ENCODE data around the gene TIMP1.
A peak's percentile ranks its signal among the peaks of the same experiment; 100 is the strongest.

- TF ChIP-seq CTCF (IDR thresholded peaks at IDR 0.05) (peak; percentile 19 to 52 (median 29)), POLR2A (IDR thresholded peaks at IDR 0.05) (no peak)
These were observed 19.5 kb upstream of the TIMP1 start for GRCh38 chrX:47562615-47563243.

All from testis (tissue), 2 donors.